ENCODE results near the gene CHN1.

CHN1 gene

DNA sequence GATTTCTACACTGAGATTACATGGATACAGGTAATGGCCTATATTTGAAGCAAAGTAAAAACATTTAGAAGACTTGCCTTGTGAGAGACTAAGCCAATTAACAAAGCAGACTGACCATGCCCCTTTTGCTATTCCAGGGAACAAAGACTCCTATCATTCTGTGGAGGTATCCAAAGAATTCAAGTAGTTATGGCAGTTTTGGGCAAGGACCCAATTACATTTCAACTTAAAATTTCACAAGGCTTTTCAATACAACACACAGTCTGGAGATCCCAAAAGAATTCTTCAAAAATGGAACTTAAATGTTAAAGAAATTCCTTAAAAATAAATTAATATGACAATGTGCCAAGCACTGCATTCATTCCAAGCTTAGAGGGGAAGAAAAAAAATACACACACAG lies 131.7 kb downstream of the CHN1 start:
- TF ChIP-seq CTCF (IDR thresholded peaks at IDR 0.05; ENCODE audit: extremely low read depth, missing control alignments): no peak
- no peak for DNase-seq (ENCODE audit: low spot score)

DNA sequence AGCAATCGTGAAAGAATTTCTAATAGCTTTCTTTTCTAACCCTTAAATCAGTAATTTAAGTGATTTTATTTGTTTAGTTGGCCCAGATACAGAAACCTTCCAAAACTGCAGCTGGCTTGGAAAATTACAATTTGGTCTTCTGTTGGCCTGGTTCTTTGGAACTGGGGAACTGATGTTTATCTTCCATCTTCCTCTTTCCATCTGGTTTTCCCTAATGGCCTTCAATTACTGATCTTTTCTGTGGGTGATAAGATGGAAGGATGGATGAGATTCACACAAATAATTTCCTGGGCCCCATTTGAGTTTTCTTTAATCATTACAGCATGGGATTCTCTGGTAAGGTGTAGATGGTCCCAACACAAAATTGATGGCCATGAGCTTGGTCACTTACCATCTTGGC lies 134.4 kb downstream of the CHN1 start:
- DNase-seq (ENCODE audit: low spot score): no peak
- TF ChIP-seq CTCF (IDR thresholded peaks at IDR 0.05; ENCODE audit: extremely low read depth, missing control alignments): no peak

- no peak for TF ChIP-seq CTCF (IDR thresholded peaks at IDR 0.05; ENCODE audit: extremely low read depth, missing control alignments)
- no peak for DNase-seq (ENCODE audit: low spot score)
These were observed 136.3 kb downstream of the CHN1 start for GRCh38 chr2:174868878-174869277.

- DNase-seq (ENCODE audit: low spot score): no peak
These were observed 138.8 kb downstream of the CHN1 start for GRCh38 chr2:174866421-174866820.

GRCh38 chr2:174863183-174863582 lies 142.0 kb downstream of the CHN1 start:
- no peak for TF ChIP-seq CTCF (IDR thresholded peaks at IDR 0.05; ENCODE audit: extremely low read depth, missing control alignments)
- DNase-seq (ENCODE audit: low spot score): no peak

More at GRCh38 chr2:174866421-174866820, 138.8 kb downstream of the CHN1 start:
- TF ChIP-seq CTCF (IDR thresholded peaks at IDR 0.05; ENCODE audit: extremely low read depth, missing control alignments): no peak

DNA sequence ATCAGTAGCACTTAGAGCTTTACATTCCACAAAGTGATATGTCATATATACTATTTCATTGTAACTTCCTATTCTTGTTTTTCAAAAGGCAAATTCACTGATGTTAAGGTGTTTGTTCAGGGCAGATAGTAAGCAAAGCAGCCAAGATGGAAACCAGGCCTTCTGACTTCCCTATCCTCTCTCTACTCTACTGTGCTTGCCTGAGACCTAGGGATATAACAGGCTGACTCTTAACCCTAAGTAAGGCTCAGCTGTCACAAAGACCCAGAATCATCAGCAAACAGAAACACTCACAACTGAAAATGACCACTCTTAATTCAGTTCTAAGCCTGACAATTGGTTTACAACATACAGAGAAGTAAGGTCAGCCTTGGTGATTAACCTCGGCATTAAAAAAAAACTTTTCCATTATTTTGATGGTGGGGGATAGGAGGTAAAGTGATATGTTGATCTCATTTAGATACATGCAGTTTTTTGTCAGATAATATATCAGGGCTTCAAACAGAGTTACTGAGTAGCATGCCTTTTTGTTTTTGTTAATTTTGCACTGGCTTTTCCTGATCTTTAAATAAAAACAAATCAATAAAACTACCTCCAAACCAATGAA lies 145.5 kb downstream of the CHN1 start:
- TF ChIP-seq CTCF (IDR thresholded peaks at IDR 0.05; ENCODE audit: extremely low read depth, missing control alignments): no peak
- no peak for DNase-seq (ENCODE audit: low spot score)

GRCh38 chr2:174858745-174859144 lies 146.4 kb downstream of the CHN1 start:
- TF ChIP-seq CTCF (IDR thresholded peaks at IDR 0.05; ENCODE audit: extremely low read depth, missing control alignments): no peak
- DNase-seq (ENCODE audit: low spot score): no peak
